Sigmoid colon (tissue), 3 donors: Measurements from ENCODE around the gene CD4.

Experiments used
- CTCF ChIP-seq, 4 experiments: fragments of 450-650 bp in 3 of 4; fragments of 200-600 bp in 1 of 4; IDR thresholded peaks; one replicate each; pipeline ENCODE4 v1.5.1; 2016 to 2019; ENCODE audit warnings: antibody characterized with exemption in 4 of 4, mild to moderate bottlenecking in 3 of 4, moderate library complexity in 2 of 4
- POLR2A ChIP-seq, 2 donors: fragments of 450-650 bp; IDR thresholded peaks; one replicate each; pipeline ENCODE4 v1.6.1; 2016; ENCODE audit warnings: antibody characterized with exemption in 2 of 2, mild to moderate bottlenecking in 2 of 2, moderate library complexity in 2 of 2

GRCh38 chr12:6826125-6826733, 36.9 kb downstream of the CD4 start:
- TF ChIP-seq CTCF (IDR thresholded peaks at IDR 0.05) = no peak
- TF ChIP-seq POLR2A (IDR thresholded peaks at IDR 0.05) = no peak
